ENCODE measurements around the gene RET.

RET gene

GRCh38 chr10:43046288-43046991 lies 30.4 kb upstream of the RET start:
- TF ChIP-seq, protein P1, sequence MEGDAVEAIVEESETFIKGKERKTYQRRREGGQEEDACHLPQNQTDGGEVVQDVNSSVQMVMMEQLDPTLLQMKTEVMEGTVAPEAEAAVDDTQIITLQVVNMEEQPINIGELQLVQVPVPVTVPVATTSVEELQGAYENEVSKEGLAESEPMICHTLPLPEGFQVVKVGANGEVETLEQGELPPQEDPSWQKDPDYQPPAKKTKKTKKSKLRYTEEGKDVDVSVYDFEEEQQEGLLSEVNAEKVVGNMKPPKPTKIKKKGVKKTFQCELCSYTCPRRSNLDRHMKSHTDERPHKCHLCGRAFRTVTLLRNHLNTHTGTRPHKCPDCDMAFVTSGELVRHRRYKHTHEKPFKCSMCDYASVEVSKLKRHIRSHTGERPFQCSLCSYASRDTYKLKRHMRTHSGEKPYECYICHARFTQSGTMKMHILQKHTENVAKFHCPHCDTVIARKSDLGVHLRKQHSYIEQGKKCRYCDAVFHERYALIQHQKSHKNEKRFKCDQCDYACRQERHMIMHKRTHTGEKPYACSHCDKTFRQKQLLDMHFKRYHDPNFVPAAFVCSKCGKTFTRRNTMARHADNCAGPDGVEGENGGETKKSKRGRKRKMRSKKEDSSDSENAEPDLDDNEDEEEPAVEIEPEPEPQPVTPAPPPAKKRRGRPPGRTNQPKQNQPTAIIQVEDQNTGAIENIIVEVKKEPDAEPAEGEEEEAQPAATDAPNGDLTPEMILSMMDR (IDR thresholded peaks at IDR 0.05; ENCODE audit: extremely low read depth, missing control alignments), result no peak
- no peak for DNase-seq (ENCODE audit: low spot score)

GRCh38 chr10:43047288-43047970 lies 29.4 kb upstream of the RET start:
- TF ChIP-seq, protein P1 (IDR thresholded peaks at IDR 0.05; ENCODE audit: extremely low read depth, missing control alignments), result no peak
- no peak for DNase-seq (ENCODE audit: low spot score)

- no peak for DNase-seq (ENCODE audit: low spot score)
- TF ChIP-seq, protein P1 (IDR thresholded peaks at IDR 0.05; ENCODE audit: extremely low read depth, missing control alignments), result no peak
Measured at GRCh38 chr10:43048301-43049051, 28.4 kb upstream of the RET start.

GRCh38 chr10:43049081-43049551 lies 27.8 kb upstream of the RET start:
- DNase-seq (ENCODE audit: low spot score), result no peak
- TF ChIP-seq, protein P1 (IDR thresholded peaks at IDR 0.05; ENCODE audit: extremely low read depth, missing control alignments), result no peak

DNA sequence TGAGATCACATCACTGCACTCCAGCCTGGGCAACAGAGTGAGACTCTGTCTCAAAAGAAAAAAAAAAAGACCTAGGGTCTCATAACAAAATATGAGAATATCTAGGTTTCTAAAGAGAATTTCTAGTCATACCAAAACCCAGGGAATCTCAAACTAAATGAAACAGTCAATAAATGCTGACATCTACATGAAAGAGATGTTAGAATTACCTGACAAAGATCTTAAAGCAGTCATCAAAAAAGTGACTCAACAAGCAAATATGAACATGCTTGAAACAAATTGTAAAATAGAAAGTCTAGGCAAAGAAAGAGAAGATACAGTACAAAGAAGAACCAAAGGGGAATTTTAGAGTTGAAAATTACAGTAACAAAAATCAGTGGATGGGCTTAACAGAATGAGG lies 26.9 kb upstream of the RET start:
- TF ChIP-seq, protein P1 (IDR thresholded peaks at IDR 0.05; ENCODE audit: extremely low read depth, missing control alignments), result no peak
- no peak for DNase-seq (ENCODE audit: low spot score)

DNA sequence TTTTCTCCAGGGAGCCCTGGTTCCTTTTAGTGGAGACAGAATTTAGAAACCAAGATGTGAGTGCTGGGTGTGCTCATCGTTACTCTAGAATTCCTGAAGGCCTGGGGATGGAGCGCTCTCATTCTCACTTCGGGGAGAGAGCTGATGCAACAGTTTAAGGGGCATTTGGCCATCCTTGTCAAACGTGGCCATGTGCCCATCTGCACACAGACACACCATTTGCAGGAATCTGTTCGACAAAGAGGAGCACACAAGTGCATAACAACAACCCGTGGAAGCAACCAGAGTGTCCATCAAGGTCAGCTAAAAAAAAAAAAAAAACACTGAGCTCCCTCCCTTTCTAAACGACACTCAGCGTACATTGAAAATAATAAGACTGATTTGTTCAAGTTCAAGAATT lies 23.0 kb upstream of the RET start:
- TF ChIP-seq, protein P1 (IDR thresholded peaks at IDR 0.05; ENCODE audit: extremely low read depth, missing control alignments), result no peak
- no peak for DNase-seq (ENCODE audit: low spot score)

DNA sequence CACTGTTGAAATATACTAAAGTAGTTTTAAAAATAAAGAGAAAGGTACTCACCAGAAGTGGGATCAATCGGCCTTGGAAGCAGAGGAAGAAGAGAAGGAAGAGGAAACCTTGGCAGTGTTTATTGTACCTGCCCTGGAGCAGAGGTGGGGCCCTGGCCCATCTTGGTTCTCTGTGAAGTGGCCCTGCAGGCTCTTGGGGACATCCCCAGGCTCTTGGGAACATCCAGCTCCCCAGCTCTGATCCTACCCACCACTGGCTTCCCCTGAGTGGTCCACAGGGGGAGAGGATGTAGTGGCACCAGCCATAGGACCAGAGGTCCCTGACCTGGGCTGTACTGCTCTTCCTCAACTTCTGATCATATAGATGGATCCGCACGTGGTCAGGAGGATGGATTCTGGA lies 22.3 kb upstream of the RET start:
- TF ChIP-seq, protein P1 (IDR thresholded peaks at IDR 0.05; ENCODE audit: extremely low read depth, missing control alignments), result no peak
- DNase-seq (ENCODE audit: low spot score), result no peak

Measured in GM20000 (cell line).